ENCODE measurements around the gene CALML5. TPM values are rescaled to one million over a fixed set of nuclear protein-coding genes. Genes with fewer than 3 reads are reported as not detected.

Gene CALML5
- total RNA-seq, 1 experiment from 2014 or later = not detected

DNA sequence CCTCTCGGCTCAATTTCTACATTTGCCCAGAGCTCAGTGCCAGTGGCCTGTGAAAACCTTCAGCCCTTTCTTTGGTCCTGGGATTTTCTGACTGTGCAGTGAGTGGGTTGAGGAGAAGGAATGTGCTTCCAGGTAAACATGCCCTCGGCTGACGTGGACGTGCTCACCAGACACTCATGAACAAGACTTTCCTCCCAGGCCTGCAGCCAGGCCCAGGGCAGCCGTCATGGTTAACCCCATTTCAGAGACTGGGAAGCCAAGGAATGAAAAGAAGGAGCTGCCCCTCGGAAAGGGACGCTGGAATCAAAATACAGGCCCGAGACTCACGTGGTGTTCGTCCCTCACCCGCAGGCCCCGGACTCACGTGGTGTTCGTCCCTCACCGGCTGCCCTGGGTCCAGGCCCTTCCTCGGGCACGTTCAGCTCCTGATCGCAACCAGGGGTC, 8.8 kb upstream of the CALML5 start:
- H3K4me1 Mint-ChIP-seq (ENCODE audit: insufficient read depth, unreplicated experiment) = peaks cover 8% of the 10 kb centered on the region
- POLR2A ChIA-PET = interaction anchor here (1.6 kb wide), 1 partner anchor 31 kb away, joined by 3 read pairs; no protein-coding TSS in a partner anchor

GRCh38 chr10:5507649-5508131, 8.3 kb upstream of the CALML5 start:
- H3K4me1 Mint-ChIP-seq (ENCODE audit: insufficient read depth, unreplicated experiment) = peaks cover 8% of the 10 kb centered on the region
- no peaks in the 10 kb centered on the region for H3K36me3 Mint-ChIP-seq (ENCODE audit: insufficient read depth, unreplicated experiment)
- no peak overlapping the region for H3K4me3 Mint-ChIP-seq (ENCODE audit: unreplicated experiment)
- ChIA-PET CTCF (interaction anchor here (1.3 to 1.5 kb wide), 2 partner anchors 16 to 115 kb away, joined by 3 to 5 read pairs; no protein-coding TSS in a partner anchor), POLR2A (no interaction called here)
- H3K9me3 Mint-ChIP-seq (ENCODE audit: unreplicated experiment) = no peaks in the 10 kb centered on the region
- no TSS peak for BruUV-seq (replicated peaks)
- DNase-seq (ENCODE audit: unreplicated experiment) = no peak
- no peaks in the 10 kb centered on the region for H3K27me3 Mint-ChIP-seq (ENCODE audit: insufficient read depth, unreplicated experiment)
- intact Hi-C loops (cut with micrococcal nuclease) = no loop called here
- H3K27ac Mint-ChIP-seq (ENCODE audit: low read depth, unreplicated experiment) = no peak overlapping the region
- TF ChIP-seq CTCF (IDR thresholded peaks at IDR 0.05; ENCODE audit: unreplicated experiment) = no peak

More for the DNA sequence above, 8.8 kb upstream of the CALML5 start:
- BruUV-seq (replicated peaks) = no TSS peak
- TF ChIP-seq CTCF (IDR thresholded peaks at IDR 0.05; ENCODE audit: unreplicated experiment) = no peak
- H3K36me3 Mint-ChIP-seq (ENCODE audit: insufficient read depth, unreplicated experiment) = no peaks in the 10 kb centered on the region
- no peak overlapping the region for H3K4me3 Mint-ChIP-seq (ENCODE audit: unreplicated experiment)
- intact Hi-C loops (cut with micrococcal nuclease) = no loop called here
- CTCF ChIA-PET = interaction anchor here (0.9 to 1.5 kb wide), 3 partner anchors 16 to 121 kb away, joined by 3 to 5 read pairs (median 4); no protein-coding TSS in a partner anchor
- H3K9me3 Mint-ChIP-seq (ENCODE audit: unreplicated experiment) = no peaks in the 10 kb centered on the region
- no peak for DNase-seq (ENCODE audit: unreplicated experiment)
- no peaks in the 10 kb centered on the region for H3K27me3 Mint-ChIP-seq (ENCODE audit: insufficient read depth, unreplicated experiment)
- no peak overlapping the region for H3K27ac Mint-ChIP-seq (ENCODE audit: low read depth, unreplicated experiment)

- DNase-seq (ENCODE audit: unreplicated experiment) = no peak
- Mint-ChIP-seq H3K4me3 (ENCODE audit: unreplicated experiment) (no peak overlapping the region), H3K4me1 (ENCODE audit: insufficient read depth, unreplicated experiment) (peaks cover 8% of the 10 kb centered on the region), H3K9me3 (ENCODE audit: unreplicated experiment) (no peaks in the 10 kb centered on the region), H3K27me3 (ENCODE audit: insufficient read depth, unreplicated experiment) (no peaks in the 10 kb centered on the region), H3K27ac (ENCODE audit: low read depth, unreplicated experiment) (no peak overlapping the region), H3K36me3 (ENCODE audit: insufficient read depth, unreplicated experiment) (no peaks in the 10 kb centered on the region)
- intact Hi-C loops (cut with micrococcal nuclease) = no loop called here
- POLR2A ChIA-PET = no interaction called here
- no peak for TF ChIP-seq CTCF (IDR thresholded peaks at IDR 0.05; ENCODE audit: unreplicated experiment)
- CTCF ChIA-PET = interaction anchor here (1.3 kb wide), 1 partner anchor 17 kb away, joined by 3 read pairs; no protein-coding TSS in a partner anchor
- no TSS peak for BruUV-seq (replicated peaks)
Measured at GRCh38 chr10:5506751-5507648, 7.6 kb upstream of the CALML5 start.

DNA sequence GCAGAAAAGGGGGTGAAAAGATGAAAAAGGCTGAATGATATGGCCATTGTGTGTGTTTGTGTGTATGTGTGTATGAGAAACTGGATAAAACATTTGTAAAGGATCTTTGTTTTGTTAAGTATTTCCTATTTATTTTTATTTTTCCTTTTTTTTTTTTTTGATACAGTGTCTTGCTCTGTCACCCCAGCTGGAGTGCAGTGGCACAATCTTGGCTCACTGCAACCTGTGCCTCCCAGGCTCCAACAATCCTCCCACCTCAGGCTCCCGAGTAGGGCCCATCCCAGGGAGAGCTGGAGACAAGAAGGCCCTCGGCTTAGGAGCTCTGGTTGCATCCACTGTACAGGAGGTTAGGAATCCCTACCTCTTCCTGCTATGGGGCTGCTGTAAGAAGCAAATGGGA, 6.9 kb upstream of the CALML5 start:
- ChIA-PET CTCF (no interaction called here), POLR2A (interaction anchor here (0.8 kb wide), 1 partner anchor 17 kb away, joined by 3 read pairs; no protein-coding TSS in a partner anchor)
- BruUV-seq (replicated peaks) = no TSS peak
- Mint-ChIP-seq H3K27ac (ENCODE audit: low read depth, unreplicated experiment) (no peak overlapping the region), H3K9me3 (ENCODE audit: unreplicated experiment) (no peaks in the 10 kb centered on the region), H3K4me1 (ENCODE audit: insufficient read depth, unreplicated experiment) (peaks cover 8% of the 10 kb centered on the region), H3K36me3 (ENCODE audit: insufficient read depth, unreplicated experiment) (no peaks in the 10 kb centered on the region), H3K4me3 (ENCODE audit: unreplicated experiment) (no peak overlapping the region), H3K27me3 (ENCODE audit: insufficient read depth, unreplicated experiment) (no peaks in the 10 kb centered on the region)
- intact Hi-C loops (cut with micrococcal nuclease) = no loop called here
- no peak for DNase-seq (ENCODE audit: unreplicated experiment)
- no peak for TF ChIP-seq CTCF (IDR thresholded peaks at IDR 0.05; ENCODE audit: unreplicated experiment)

Data from MCF 10A (cell line).